Memory B cell (primary cell): Measurements from ENCODE around the gene NOX4.
"Not testable (repeated sequence)": the region's sequence is repeated elsewhere in the genome, so short reads cannot be mapped to it uniquely, and the experiment has no call there.

Source experiments
- ATAC-seq: fragments of 150-1000 bp; cut with Tn5 transposase; 2 replicates; pipeline ENCODE4 v1.10.0; 2021; ENCODE audit warnings: low read depth, mild to moderate bottlenecking, moderate library complexity
- DNase-seq, 2 donors: peaks; one replicate each; pipeline ENCODE4 v3.0.0; 2022; ENCODE audit warnings: low spot score in 2 of 2
- H3K27ac Mint-ChIP-seq: one replicate; pipeline ENCODE4 v1.8.0; 2022; ENCODE audit warnings: mild to moderate bottlenecking, moderate library complexity, mixed read lengths
- H3K27me3 Mint-ChIP-seq: one replicate; pipeline ENCODE4 v1.8.0; 2022; ENCODE audit warnings: mixed read lengths
- H3K36me3 Mint-ChIP-seq: one replicate; pipeline ENCODE4 v1.8.0; 2022; ENCODE audit warnings: mild to moderate bottlenecking, mixed read lengths
- H3K4me1 Mint-ChIP-seq: one replicate; pipeline ENCODE4 v1.8.0; 2022; ENCODE audit warnings: mixed read lengths
- H3K4me3 Mint-ChIP-seq: one replicate; pipeline ENCODE4 v1.8.0; 2022; ENCODE audit warnings: mild to moderate bottlenecking, moderate library complexity, mixed read lengths
- H3K9me3 Mint-ChIP-seq: one replicate; pipeline ENCODE4 v1.8.0; 2022; ENCODE audit warnings: mixed read lengths

The NOX4 gene

DNA sequence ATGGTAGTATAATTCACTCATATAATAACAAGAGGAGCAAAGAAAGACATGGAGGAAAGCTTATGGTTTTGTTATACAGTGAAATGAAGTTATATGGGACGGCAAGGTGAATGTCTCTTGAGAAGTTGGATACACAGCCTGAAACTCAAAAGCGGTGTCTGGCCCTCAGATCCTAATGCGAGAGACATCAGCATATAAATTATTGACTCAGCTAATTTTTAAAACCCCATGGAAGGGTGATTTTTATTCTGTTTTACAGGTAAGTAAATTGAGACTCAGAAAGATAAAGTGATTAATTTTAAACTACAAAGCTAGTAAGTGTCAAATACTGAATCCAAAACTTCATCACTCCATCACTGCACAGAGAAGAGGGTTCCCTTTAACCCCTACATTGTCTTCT is 203.2 kb downstream of the NOX4 start:
- not testable (repeated sequence) for H3K4me3 Mint-ChIP-seq, H3K27me3 Mint-ChIP-seq, H3K36me3 Mint-ChIP-seq, DNase-seq, H3K9me3 Mint-ChIP-seq, H3K27ac Mint-ChIP-seq, H3K4me1 Mint-ChIP-seq, ATAC-seq

DNA sequence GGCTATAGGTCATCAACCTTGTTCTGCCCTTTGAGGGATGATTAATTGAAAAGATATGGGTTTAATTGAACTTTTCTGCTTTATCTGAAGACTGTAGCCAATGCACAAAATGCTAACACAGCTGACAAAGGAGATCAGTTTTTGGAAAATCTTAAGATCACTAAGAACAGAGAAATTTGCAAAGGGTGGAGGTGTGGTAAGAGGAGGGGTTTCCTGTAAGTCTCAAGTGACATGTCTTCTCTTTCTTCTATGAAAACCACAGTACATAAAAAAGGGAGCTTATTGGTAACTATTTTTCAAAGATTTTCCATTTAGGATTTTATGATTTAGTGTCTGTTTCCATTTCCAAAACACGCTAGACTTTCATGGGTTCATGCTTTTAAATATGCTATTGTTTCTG is 204.6 kb downstream of the NOX4 start:
- not testable (repeated sequence) for H3K27me3 Mint-ChIP-seq, H3K36me3 Mint-ChIP-seq, H3K4me3 Mint-ChIP-seq, DNase-seq, ATAC-seq, H3K27ac Mint-ChIP-seq, H3K4me1 Mint-ChIP-seq, H3K9me3 Mint-ChIP-seq

DNA sequence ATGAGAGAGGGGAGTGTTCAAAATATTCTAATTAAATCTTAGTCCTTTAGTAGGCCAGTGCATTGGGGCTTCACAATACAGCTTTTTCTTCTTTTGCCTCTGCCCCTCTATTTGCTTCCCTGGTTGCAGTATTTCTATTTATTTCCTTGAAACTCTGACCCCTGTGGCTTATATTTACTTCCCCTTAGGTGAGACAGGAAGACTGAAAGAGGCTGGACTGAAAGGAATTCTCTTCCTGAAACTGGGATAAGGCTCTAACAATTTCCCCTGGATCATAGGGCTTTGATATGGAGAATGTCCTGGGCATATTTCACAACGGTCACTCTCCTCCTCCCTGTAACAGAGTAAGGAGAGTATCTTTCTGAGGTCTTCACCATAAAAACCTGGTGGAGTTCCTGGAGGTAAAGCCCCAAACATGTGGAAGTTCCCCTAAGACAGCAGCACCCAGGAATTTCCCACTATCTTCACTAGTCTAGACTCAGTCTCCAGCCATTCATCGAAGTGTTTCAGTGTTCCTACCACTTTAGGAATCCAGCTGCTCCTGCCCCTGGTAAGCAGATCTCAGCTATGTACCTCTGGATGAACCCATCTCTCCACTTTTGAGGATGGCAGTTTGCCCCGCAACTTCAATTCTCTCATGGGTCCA is 210.0 kb downstream of the NOX4 start:
- not testable (repeated sequence) for H3K4me1 Mint-ChIP-seq

DNA sequence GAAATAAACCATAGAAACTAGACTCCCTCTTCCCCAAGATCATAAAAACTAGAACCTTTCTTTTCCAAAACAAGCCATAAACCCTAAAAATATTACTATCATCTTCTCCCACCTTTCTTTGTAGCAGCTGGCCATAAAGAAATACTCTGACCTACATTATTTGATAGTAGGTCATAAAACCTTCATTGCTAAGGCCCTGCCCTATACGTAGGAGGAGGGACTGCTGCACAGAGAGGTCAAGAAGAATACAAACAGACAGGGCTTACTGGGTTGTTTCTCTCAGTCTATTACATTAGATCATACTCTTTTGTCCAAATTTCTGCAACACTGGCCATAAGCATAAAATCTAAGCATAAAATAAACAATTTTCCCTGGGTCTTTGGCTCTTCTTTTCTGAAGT is 212.0 kb downstream of the NOX4 start:
- H3K27me3 Mint-ChIP-seq = no peaks in the 10 kb centered on the region
- ATAC-seq (no peak), DNase-seq (no peak)
- peaks cover 16% of the 10 kb centered on the region for H3K9me3 Mint-ChIP-seq
- no peaks in the 10 kb centered on the region for H3K36me3 Mint-ChIP-seq
- H3K27ac Mint-ChIP-seq = no peak overlapping the region
- no peaks in the 10 kb centered on the region for H3K4me1 Mint-ChIP-seq
- H3K4me3 Mint-ChIP-seq = no peak overlapping the region

More for the DNA sequence above, 210.0 kb downstream of the NOX4 start:
- not testable (repeated sequence) for H3K27ac Mint-ChIP-seq, H3K27me3 Mint-ChIP-seq, H3K36me3 Mint-ChIP-seq, DNase-seq, ATAC-seq, H3K4me3 Mint-ChIP-seq
- H3K9me3 Mint-ChIP-seq = peaks cover 13% of the 10 kb centered on the region

DNA sequence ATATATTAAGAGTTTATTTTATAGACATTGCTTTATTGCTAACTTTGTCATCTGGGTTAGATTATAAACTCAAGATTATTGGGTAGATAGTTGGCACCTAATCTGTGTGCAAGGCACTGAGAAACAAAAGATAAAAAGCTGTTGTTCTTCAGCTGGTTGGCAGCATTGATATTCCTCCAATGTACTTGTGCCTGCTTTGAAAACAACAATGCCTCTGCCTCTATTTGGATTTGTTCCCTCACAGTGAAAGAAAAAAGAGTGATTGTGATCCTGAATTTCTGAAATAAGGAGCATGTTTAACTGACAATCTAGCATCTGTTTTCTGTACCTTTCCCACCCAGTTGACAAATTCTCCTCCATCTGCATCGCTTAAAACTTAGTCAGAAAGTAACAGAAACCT is 215.2 kb downstream of the NOX4 start:
- H3K36me3 Mint-ChIP-seq = no peaks in the 10 kb centered on the region
- DNase-seq (no peak), ATAC-seq (no peak)
- peaks cover 16% of the 10 kb centered on the region for H3K9me3 Mint-ChIP-seq
- no peak overlapping the region for H3K27ac Mint-ChIP-seq
- H3K4me1 Mint-ChIP-seq = no peaks in the 10 kb centered on the region
- H3K27me3 Mint-ChIP-seq = no peaks in the 10 kb centered on the region
- H3K4me3 Mint-ChIP-seq = no peak overlapping the region
